Measurements from ENCODE around the gene QTRT2.

The QTRT2 gene

GRCh38 chr3:114076711-114077110 is 20.2 kb downstream of the QTRT2 start:
- no peak for DNase-seq (ENCODE audit: low read depth)
- TF ChIP-seq CTCF (IDR thresholded peaks at IDR 0.05; ENCODE audit: control insufficient read depth, extremely low read depth, insufficient read depth) = no peak

GRCh38 chr3:114078126-114078525 is 21.6 kb downstream of the QTRT2 start:
- H3K4me3 ChIP-seq (ENCODE audit: low read depth, low read length) = no peak overlapping the region
- no peak for DNase-seq (ENCODE audit: low read depth)
- TF ChIP-seq CTCF (IDR thresholded peaks at IDR 0.05; ENCODE audit: control insufficient read depth, extremely low read depth, insufficient read depth) = no peak

More at GRCh38 chr3:114076711-114077110, 20.2 kb downstream of the QTRT2 start:
- H3K4me3 ChIP-seq (ENCODE audit: low read depth, low read length) = no peak overlapping the region

GRCh38 chr3:114079761-114080160 is 23.2 kb downstream of the QTRT2 start:
- DNase-seq (ENCODE audit: low read depth) = no peak
- H3K4me3 ChIP-seq (ENCODE audit: low read depth, low read length) = no peak overlapping the region

GRCh38 chr3:114080201-114080600 is 23.7 kb downstream of the QTRT2 start:
- no peak overlapping the region for H3K4me3 ChIP-seq (ENCODE audit: low read depth, low read length)
- DNase-seq (ENCODE audit: low read depth) = no peak
- no peak for TF ChIP-seq CTCF (IDR thresholded peaks at IDR 0.05; ENCODE audit: control insufficient read depth, extremely low read depth, insufficient read depth)

More at GRCh38 chr3:114079761-114080160, 23.2 kb downstream of the QTRT2 start:
- no peak for TF ChIP-seq CTCF (IDR thresholded peaks at IDR 0.05; ENCODE audit: control insufficient read depth, extremely low read depth, insufficient read depth)

- TF ChIP-seq CTCF (IDR thresholded peaks at IDR 0.05; ENCODE audit: control insufficient read depth, extremely low read depth, insufficient read depth) = no peak
- no peak for DNase-seq (ENCODE audit: low read depth)
- no peak overlapping the region for H3K4me3 ChIP-seq (ENCODE audit: low read depth, low read length)
Observed at GRCh38 chr3:114081037-114081436, 24.5 kb downstream of the QTRT2 start.

- no peak for TF ChIP-seq CTCF (IDR thresholded peaks at IDR 0.05; ENCODE audit: control insufficient read depth, extremely low read depth, insufficient read depth)
- no peak for DNase-seq (ENCODE audit: low read depth)
- no peak overlapping the region for H3K4me3 ChIP-seq (ENCODE audit: low read depth, low read length)
Observed at GRCh38 chr3:114083112-114083511, 26.6 kb downstream of the QTRT2 start.

GRCh38 chr3:114086356-114086755 is 29.8 kb downstream of the QTRT2 start:
- TF ChIP-seq CTCF (IDR thresholded peaks at IDR 0.05; ENCODE audit: control insufficient read depth, extremely low read depth, insufficient read depth) = no peak
- no peak overlapping the region for H3K4me3 ChIP-seq (ENCODE audit: low read depth, low read length)
- DNase-seq (ENCODE audit: low read depth) = no peak

All from LNCaP clone FGC (cell line).